Activated B cell treated with CpG ODN at 0.5 μM for 24 hours (primary cell): Measurements from ENCODE around the gene FASTK. TPM values are rescaled to one million over a fixed set of nuclear protein-coding genes. Genes with fewer than 3 reads are reported as not detected.

ENCODE experiments used
- ATAC-seq: fragments of 200-7000 bp; cut with Tn5 transposase; one replicate; pipeline ENCODE4 v1.10.0; 2021; ENCODE audit warnings: low read depth, mild to moderate bottlenecking, moderate library complexity
- CTCF ChIA-PET: fragments of 350-600 bp; sonication (Branson Sonifier 250); formaldehyde crosslinking; loops from one replicate; lab custom pipeline; 2021; ENCODE audit warnings: antibody characterized with exemption; lab: Charles Lee
- POLR2A ChIA-PET: fragments of 350-600 bp; sonication (Branson Sonifier 250); formaldehyde crosslinking; loops from one replicate; lab custom pipeline; 2021; ENCODE audit warnings: antibody characterized with exemption; lab: Charles Lee
- DNase-seq: peaks from one replicate; pipeline ENCODE4 v3.0.0; 2022
- H3K27ac Mint-ChIP-seq: one replicate; pipeline ENCODE4 v1.8.0; 2020; ENCODE audit warnings: mixed read lengths
- H3K27me3 Mint-ChIP-seq: one replicate; pipeline ENCODE4 v1.8.0; 2021; ENCODE audit warnings: mixed read lengths
- H3K36me3 Mint-ChIP-seq: one replicate; pipeline ENCODE4 v1.8.0; 2021; ENCODE audit warnings: low read depth, mixed read lengths
- H3K4me1 Mint-ChIP-seq: one replicate; pipeline ENCODE4 v1.8.0; 2021; ENCODE audit warnings: mixed read lengths
- H3K4me3 Mint-ChIP-seq: one replicate; pipeline ENCODE4 v1.8.0; 2020; ENCODE audit warnings: mild to moderate bottlenecking, mixed read lengths
- H3K9me3 Mint-ChIP-seq: one replicate; pipeline ENCODE4 v1.8.0; 2020; ENCODE audit warnings: mixed read lengths
- CTCF ChIP-seq: fragments of 200-600 bp; IDR thresholded peaks from one replicate; pipeline ENCODE4 v1.8.0; 2022; ENCODE audit warnings: antibody characterized with exemption, mild to moderate bottlenecking
- intact Hi-C: fragments of 100-400 bp; cut with micrococcal nuclease; formaldehyde crosslinking; loops from one replicate; pipeline ENCODE4 v1.15.1; 2024
- total RNA-seq: library from RNA; stranded (reverse); gene quantifications from 2 replicates; pipeline ENCODE4 v1.2.3, GENCODE V29; 2022

Gene FASTK
- total RNA-seq, 1 donor from 2014 or later = 103 TPM

GRCh38 chr7:151060416-151061212 lies 20.0 kb downstream of the FASTK start:
- POLR2A ChIA-PET = interaction anchor here (0.6 to 3.2 kb wide), 4 partner anchors 16 to 32 kb away, joined by 3 to 19 read pairs (median 8); partner anchors contain the start of genes ABCB8 and FASTK
- Mint-ChIP-seq H3K27me3 (no peaks in the 10 kb centered on the region), H3K36me3 (peaks cover 23% of the 10 kb centered on the region), H3K27ac (no peak overlapping the region), H3K9me3 (no peaks in the 10 kb centered on the region), H3K4me1 (peaks cover 36% of the 10 kb centered on the region), H3K4me3 (peak overlapping the region; percentile 92)
- CTCF ChIA-PET = interaction anchor here (0.7 kb wide), 1 partner anchor 28 kb away, joined by 3 read pairs; no protein-coding TSS in a partner anchor
- no peak for DNase-seq
- no peak for TF ChIP-seq CTCF
- ATAC-seq = no peak
- intact Hi-C loops = no loop called here

- ChIA-PET CTCF (interaction anchor here (0.7 kb wide), 1 partner anchor 28 kb away, joined by 3 read pairs; no protein-coding TSS in a partner anchor), POLR2A (interaction anchor here (2.6 to 3.2 kb wide), 2 partner anchors 20 to 32 kb away, joined by 14 to 19 read pairs; partner anchors contain the start of genes ABCB8 and FASTK)
- no peak for DNase-seq
- H3K4me1 Mint-ChIP-seq = peaks cover 36% of the 10 kb centered on the region
- TF ChIP-seq CTCF = no peak
- ATAC-seq = no peak
- no peaks in the 10 kb centered on the region for H3K9me3 Mint-ChIP-seq
- peaks cover 18% of the 10 kb centered on the region for H3K36me3 Mint-ChIP-seq
- H3K4me3 Mint-ChIP-seq = peak overlapping the region; percentile 92
- intact Hi-C loops = no loop called here
- H3K27me3 Mint-ChIP-seq = no peaks in the 10 kb centered on the region
- H3K27ac Mint-ChIP-seq = peak overlapping the region; percentile 41
Measured at GRCh38 chr7:151060113-151060415, 20.5 kb downstream of the FASTK start.

GRCh38 chr7:151059367-151060112 lies 21.1 kb downstream of the FASTK start, which contains the start of gene SLC4A2:
SLC4A2 (plus strand) TSS chr7:151059589; CDS start chr7:151061988, 2,399 bp downstream.
- peaks cover 36% of the 10 kb centered on the region for H3K4me1 Mint-ChIP-seq
- peak within 1 kb of the TSS; percentile 92 for H3K4me3 Mint-ChIP-seq
- DNase-seq = peak; percentile 89
- H3K9me3 Mint-ChIP-seq = no peaks in the 10 kb centered on the region
- peak; percentile 26 for ATAC-seq
- ChIA-PET POLR2A (interaction anchor here (1.3 to 3.2 kb wide), 3 partner anchors 21 to 31 kb away, joined by 7 to 19 read pairs (median 14); partner anchors contain the start of genes ABCB8, FASTK and TMUB1), CTCF (interaction anchor here (0.7 kb wide), 1 partner anchor 29 kb away, joined by 3 read pairs; no protein-coding TSS in a partner anchor)
- intact Hi-C loops = loop anchor here (1.0 to 10.0 kb wide), 9 partner anchors 41 to 1225 kb away; partner anchors contain the start of genes NUB1, REPIN1 and ZNF862
- TF ChIP-seq CTCF = no peak
- H3K27ac Mint-ChIP-seq = peak within 1 kb of the TSS; percentile 89
- H3K27me3 Mint-ChIP-seq = no peaks in the 10 kb centered on the region
- peaks cover 14% of the 10 kb centered on the region for H3K36me3 Mint-ChIP-seq

GRCh38 chr7:151058781-151059366 lies 21.7 kb downstream of the FASTK start:
- ChIA-PET POLR2A (interaction anchor here (0.6 to 3.2 kb wide), 4 partner anchors 22 to 52 kb away, joined by 5 to 19 read pairs (median 10); partner anchors contain the start of genes ABCB8, FASTK and TMUB1), CTCF (no interaction called here)
- peaks cover 36% of the 10 kb centered on the region for H3K4me1 Mint-ChIP-seq

More at GRCh38 chr7:151058781-151059366, 21.7 kb downstream of the FASTK start:
- Mint-ChIP-seq H3K4me3 (peak overlapping the region; percentile 92), H3K27ac (peak overlapping the region; percentile 89), H3K36me3 (peaks cover 10% of the 10 kb centered on the region), H3K9me3 (no peaks in the 10 kb centered on the region), H3K27me3 (no peaks in the 10 kb centered on the region)
- ATAC-seq (no peak), DNase-seq (no peak)
- TF ChIP-seq CTCF = no peak
- intact Hi-C loops = loop anchor here (1.0 to 10.0 kb wide), 13 partner anchors 21 to 1224 kb away; partner anchors contain the start of genes ABCB8, ABCF2, CHPF2 and FASTK
